Uterus (tissue), 2 donors: ENCODE results near the gene ZSCAN30.

Source experiments
- CTCF ChIP-seq, 4 experiments: fragments of 200-600 bp in 2 of 4; fragments of 450-650 bp in 2 of 4; sonication (generic) in 2 of 4; IDR thresholded peaks; one replicate each; pipeline ENCODE4 v1.5.1; 2016 to 2019; ENCODE audit warnings: antibody characterized with exemption in 4 of 4, mild to moderate bottlenecking in 2 of 4, moderate library complexity in 1 of 4
- POLR2A ChIP-seq, 2 donors: fragments of 450-650 bp; IDR thresholded peaks; one replicate each; pipeline ENCODE4 v1.6.1; 2016; ENCODE audit warnings: antibody characterized with exemption in 2 of 2, mild to moderate bottlenecking in 1 of 2, moderate library complexity in 1 of 2

GRCh38 chr18:35253655-35254287, 36.3 kb downstream of the ZSCAN30 start:
- TF ChIP-seq CTCF (IDR thresholded peaks at IDR 0.05) (no peak), POLR2A (IDR thresholded peaks at IDR 0.05) (no peak)
